Stimulated activated naive CD4-positive, alpha-beta T cell (primary cell): ENCODE results near the gene APOBEC3G.
A peak's percentile ranks its signal among the peaks of the same experiment; 100 is the strongest.

ENCODE experiments used
- DNase-seq, 6 experiments: peaks; one replicate each; lab custom pipeline; 2025; lab: John Stamatoyannopoulos, UW

APOBEC3G gene

GRCh38 chr22:39123751-39124581 is 46.9 kb downstream of the APOBEC3G start:
- no peak for DNase-seq

GRCh38 chr22:39125622-39126021 is 48.5 kb downstream of the APOBEC3G start:
- no peak for DNase-seq

DNA sequence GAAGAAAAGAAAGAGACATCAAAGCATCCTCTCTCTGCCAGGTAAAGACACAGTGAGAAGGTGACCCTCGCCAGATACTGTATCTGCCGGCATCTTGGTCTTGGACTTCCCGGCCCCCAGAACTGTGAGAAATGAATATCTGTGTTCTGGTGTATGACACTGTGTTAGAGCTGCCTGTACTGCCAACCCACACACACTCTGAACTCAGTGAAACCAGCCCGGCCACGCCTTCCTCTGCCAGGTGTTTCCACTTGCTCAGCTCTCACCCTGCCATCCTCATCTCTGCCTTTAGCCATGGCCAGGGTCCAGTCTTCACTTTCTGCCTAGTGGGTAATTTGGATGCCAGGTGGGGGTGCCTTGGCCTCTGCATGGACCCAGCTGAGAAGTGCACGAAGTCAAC is 51.4 kb downstream of the APOBEC3G start:
- no peak for DNase-seq

GRCh38 chr22:39129081-39129480 is 52.0 kb downstream of the APOBEC3G start:
- no peak for DNase-seq

- no peak for DNase-seq
Measured at GRCh38 chr22:39129746-39130145, 52.7 kb downstream of the APOBEC3G start.

GRCh38 chr22:39130152-39130704 is 53.2 kb downstream of the APOBEC3G start:
- no peak for DNase-seq

- DNase-seq: no peak
Measured at GRCh38 chr22:39130892-39131855, 54.1 kb downstream of the APOBEC3G start.

GRCh38 chr22:39132281-39132680 is 55.2 kb downstream of the APOBEC3G start:
- no peak for DNase-seq

GRCh38 chr22:39132871-39133524 is 55.9 kb downstream of the APOBEC3G start:
- DNase-seq: no peak

GRCh38 chr22:39133871-39134270 is 56.8 kb downstream of the APOBEC3G start:
- no peak for DNase-seq

DNA sequence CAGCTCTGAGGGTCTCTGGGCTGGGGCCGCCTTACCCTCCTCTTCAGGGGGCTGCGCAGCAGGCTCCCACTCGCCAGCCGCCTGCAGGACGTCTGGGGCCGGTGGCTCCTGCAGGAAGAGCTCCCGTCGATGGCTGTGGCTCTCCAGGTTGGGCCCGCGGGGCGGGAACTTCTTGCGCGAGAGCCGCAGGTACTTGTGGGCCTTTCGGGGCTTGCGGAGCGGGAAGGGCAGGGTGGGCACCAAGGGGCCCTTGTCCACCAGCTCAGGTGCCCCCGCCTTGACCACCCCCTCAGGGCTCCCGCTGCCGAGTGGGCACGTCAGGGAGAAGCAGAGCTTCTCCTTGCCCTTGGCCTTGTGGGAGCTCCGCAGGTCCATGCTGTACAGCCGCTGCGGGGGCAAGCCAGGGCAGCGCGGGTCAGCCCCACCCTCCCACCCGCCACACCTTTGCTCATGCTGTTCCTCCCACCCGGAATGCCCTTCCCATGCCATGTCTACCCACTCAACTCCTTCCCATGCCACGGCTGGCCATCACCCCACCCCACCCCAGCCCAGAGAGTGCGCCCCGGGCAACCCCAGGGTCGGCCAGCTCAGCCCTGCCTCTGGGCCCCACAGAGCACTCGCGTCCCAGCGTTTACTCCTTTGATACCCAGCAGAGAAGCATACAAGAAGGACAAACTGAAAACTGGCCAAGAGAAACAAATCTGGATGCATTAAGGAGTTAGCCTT is 57.5 kb downstream of the APOBEC3G start:
- DNase-seq: no peak

DNA sequence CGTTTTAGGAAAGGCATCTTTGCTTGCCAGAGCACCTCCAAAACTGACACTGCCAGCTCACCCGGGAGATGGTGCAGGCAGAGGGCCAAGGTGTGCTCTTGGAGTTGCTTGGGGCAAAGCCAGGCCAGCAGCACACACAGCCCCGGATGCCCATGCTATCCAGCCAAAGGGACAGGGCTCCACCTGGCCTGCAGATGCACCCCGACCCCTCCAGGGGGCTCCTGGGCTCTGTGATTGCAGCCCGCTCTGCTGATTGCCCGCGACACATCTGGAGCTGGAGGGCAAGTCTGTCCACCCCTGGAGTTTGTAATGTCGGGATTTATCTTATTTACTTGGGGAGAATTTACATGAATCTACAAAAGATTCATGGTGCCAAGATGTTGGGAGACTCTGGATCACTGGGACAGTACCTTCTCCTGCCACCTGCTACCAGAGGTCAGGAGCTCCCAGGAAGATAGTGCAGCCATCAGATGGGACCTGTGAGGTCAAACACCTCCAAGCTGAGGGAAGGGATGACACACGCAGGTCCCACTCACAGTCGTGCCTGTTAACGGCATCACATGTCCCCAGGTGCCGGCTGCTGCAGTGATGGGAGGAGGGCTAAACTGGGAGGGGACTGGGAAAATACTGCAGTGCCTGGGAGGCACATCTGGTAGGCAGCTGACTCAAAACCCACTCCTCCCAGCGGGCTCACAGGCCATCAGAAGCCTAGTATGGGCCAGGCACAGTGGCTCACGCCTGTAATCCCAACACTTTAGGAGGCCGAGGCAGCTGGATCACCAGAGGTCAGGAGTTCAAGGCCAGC is 58.2 kb downstream of the APOBEC3G start:
- peak in 5 of 6 experiments; percentile 13 to 42 (median 29) for DNase-seq

- DNase-seq: no peak
Measured at GRCh38 chr22:39136317-39136716, 59.2 kb downstream of the APOBEC3G start.
